ENCODE data around the gene RRN3.

GRCh38 chr16:15044286-15044685 is 49.8 kb downstream of the RRN3 start:
- TF ChIP-seq CTCF (conservative IDR thresholded peaks at IDR 0.05 in 1 of 2, IDR thresholded peaks at IDR 0.05 in 1 of 2; ENCODE audit: extremely low read depth in 1 of 2, insufficient read depth in 1 of 2, low read depth in 1 of 2, low read length in 2 of 2) (no peak), EZH2 (IDR thresholded peaks at IDR 0.05; ENCODE audit: borderline replicate concordance, low read length) (no peak)

All from mammary epithelial cell (primary cell).